Stomach (tissue), 4 donors: ENCODE data around the gene ATXN10.

ENCODE experiments used
- EP300 ChIP-seq: sonication (generic); formaldehyde crosslinking; IDR thresholded peaks from one replicate; pipeline ENCODE4 v1.6.1; 2017; ENCODE audit warnings: antibody characterized with exemption
- POLR2A ChIP-seq, 4 donors: fragments of 450-650 bp; IDR thresholded peaks; one replicate each; pipeline ENCODE4 v1.6.1; 2016; ENCODE audit warnings: antibody characterized with exemption in 4 of 4, control low read depth in 2 of 4, mild to moderate bottlenecking in 1 of 4, moderate library complexity in 1 of 4
- POLR2AphosphoS5 ChIP-seq, 3 donors: sonication (generic); formaldehyde crosslinking; IDR thresholded peaks; one replicate each; pipeline ENCODE4 v1.6.1; 2016; ENCODE audit warnings: antibody characterized with exemption in 3 of 3
- TF ChIP-seq, protein P1 (sequence below), 7 experiments: fragments of 450-650 bp in 4 of 7; fragments of 200-600 bp in 3 of 7; sonication (generic) in 3 of 7; IDR thresholded peaks; one replicate each; pipeline ENCODE4 v1.5.1; 2016 to 2019; ENCODE audit warnings: antibody characterized with exemption in 7 of 7, control low read depth in 2 of 7, mild to moderate bottlenecking in 1 of 7

- TF ChIP-seq, protein P1, sequence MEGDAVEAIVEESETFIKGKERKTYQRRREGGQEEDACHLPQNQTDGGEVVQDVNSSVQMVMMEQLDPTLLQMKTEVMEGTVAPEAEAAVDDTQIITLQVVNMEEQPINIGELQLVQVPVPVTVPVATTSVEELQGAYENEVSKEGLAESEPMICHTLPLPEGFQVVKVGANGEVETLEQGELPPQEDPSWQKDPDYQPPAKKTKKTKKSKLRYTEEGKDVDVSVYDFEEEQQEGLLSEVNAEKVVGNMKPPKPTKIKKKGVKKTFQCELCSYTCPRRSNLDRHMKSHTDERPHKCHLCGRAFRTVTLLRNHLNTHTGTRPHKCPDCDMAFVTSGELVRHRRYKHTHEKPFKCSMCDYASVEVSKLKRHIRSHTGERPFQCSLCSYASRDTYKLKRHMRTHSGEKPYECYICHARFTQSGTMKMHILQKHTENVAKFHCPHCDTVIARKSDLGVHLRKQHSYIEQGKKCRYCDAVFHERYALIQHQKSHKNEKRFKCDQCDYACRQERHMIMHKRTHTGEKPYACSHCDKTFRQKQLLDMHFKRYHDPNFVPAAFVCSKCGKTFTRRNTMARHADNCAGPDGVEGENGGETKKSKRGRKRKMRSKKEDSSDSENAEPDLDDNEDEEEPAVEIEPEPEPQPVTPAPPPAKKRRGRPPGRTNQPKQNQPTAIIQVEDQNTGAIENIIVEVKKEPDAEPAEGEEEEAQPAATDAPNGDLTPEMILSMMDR (IDR thresholded peaks at IDR 0.05): no peak
- TF ChIP-seq POLR2A (IDR thresholded peaks at IDR 0.05): no peak
- TF ChIP-seq EP300: no peak
- no peak for TF ChIP-seq POLR2AphosphoS5 (IDR thresholded peaks at IDR 0.05)
Measured at GRCh38 chr22:45676024-45676423, 4.4 kb downstream of the ATXN10 start.
